GM12878 (cell line): ENCODE data around the gene GCA.

Experiments used
- CREB1 ChIP-seq: IDR thresholded peaks from 2 replicates; pipeline ENCODE4 v1.6.1; 2012; ENCODE audit warnings: low read depth, mild to moderate bottlenecking, inconsistent platforms
- EP300 ChIP-seq, 2 experiments: fragments of 150-350 bp in 1 of 2; IDR thresholded peaks; 2 replicates each; pipeline ENCODE4 v1.6.1; 2011 to 2012; ENCODE audit warnings: low read depth in 2 of 2, low read length in 2 of 2, borderline replicate concordance in 1 of 2, improper control_type of control experiment in 1 of 2, inconsistent platforms in 1 of 2; ENCODE audit not compliant: control insufficient read depth in 1 of 2
- ETV6 ChIP-seq, 2 experiments: fragments of 450-650 bp in 1 of 2; IDR thresholded peaks in 1 of 2; conservative IDR thresholded peaks in 1 of 2; 2 replicates each; pipeline ENCODE4 v1.6.1; 2014; ENCODE audit warnings: antibody characterized with exemption in 1 of 2, borderline replicate concordance in 1 of 2, low read depth in 1 of 2, mild to moderate bottlenecking in 1 of 2, moderate library complexity in 1 of 2
- EZH2 ChIP-seq: IDR thresholded peaks from 2 replicates; pipeline ENCODE4 v1.6.1; 2012; ENCODE audit warnings: low read depth, mild to moderate bottlenecking, control low read depth, inconsistent platforms, low read length, borderline replicate concordance; ENCODE audit not compliant: control insufficient read depth
- FOS ChIP-seq: IDR thresholded peaks from 3 replicates; pipeline ENCODE4 v1.6.1; 2011; ENCODE audit warnings: borderline replicate concordance; ENCODE audit not compliant: insufficient read length; ENCODE audit errors: extremely low read depth
- GABPA ChIP-seq: IDR thresholded peaks from 2 replicates; pipeline ENCODE4 v1.6.1; 2014; ENCODE audit warnings: antibody characterized with exemption, low read depth, mild to moderate bottlenecking, inconsistent platforms
- HCFC1 ChIP-seq: fragments of 150-350 bp; IDR thresholded peaks from 2 replicates; pipeline ENCODE4 v1.6.1; 2014; ENCODE audit warnings: low read length
- POLR2A ChIP-seq: IDR thresholded peaks from 2 replicates; pipeline ENCODE4 v1.6.1; 2011; ENCODE audit warnings: low read depth, mild to moderate bottlenecking, low read length
- SIX5 ChIP-seq: IDR thresholded peaks from 2 replicates; pipeline ENCODE4 v1.6.1; 2011; ENCODE audit warnings: mild to moderate bottlenecking, low read depth, low read length, moderate library complexity; ENCODE audit not compliant: severe bottlenecking
- TCF12 ChIP-seq: IDR thresholded peaks from 2 replicates; pipeline ENCODE4 v1.6.1; 2011; ENCODE audit warnings: low read depth, mild to moderate bottlenecking, low read length
- TF ChIP-seq, protein P1 (sequence below), 3 experiments: IDR thresholded peaks in 2 of 3; conservative IDR thresholded peaks in 1 of 3; 2 replicates each; pipeline ENCODE4 v1.5.1; 2011; ENCODE audit warnings: low read depth in 3 of 3, low read length in 3 of 3, mild to moderate bottlenecking in 3 of 3, control low read depth in 2 of 3, moderate library complexity in 2 of 3, inconsistent platforms in 1 of 3, mixed read lengths in 1 of 3; ENCODE audit not compliant: control insufficient read depth in 2 of 3, insufficient read depth in 1 of 3; ENCODE audit errors: extremely low read depth in 1 of 3

- no peak for TF ChIP-seq CREB1
- no peak for TF ChIP-seq FOS
- no peak for TF ChIP-seq ETV6 (conservative IDR thresholded peaks at IDR 0.05 in 1 of 2, IDR thresholded peaks at IDR 0.05 in 1 of 2; ENCODE audit: borderline replicate concordance in 1 of 2, low read depth in 1 of 2)
- TF ChIP-seq GABPA, result no peak
- no peak for TF ChIP-seq HCFC1
- no peak for TF ChIP-seq POLR2A
- TF ChIP-seq EZH2, result no peak
- no peak for TF ChIP-seq SIX5
- TF ChIP-seq, protein P1, sequence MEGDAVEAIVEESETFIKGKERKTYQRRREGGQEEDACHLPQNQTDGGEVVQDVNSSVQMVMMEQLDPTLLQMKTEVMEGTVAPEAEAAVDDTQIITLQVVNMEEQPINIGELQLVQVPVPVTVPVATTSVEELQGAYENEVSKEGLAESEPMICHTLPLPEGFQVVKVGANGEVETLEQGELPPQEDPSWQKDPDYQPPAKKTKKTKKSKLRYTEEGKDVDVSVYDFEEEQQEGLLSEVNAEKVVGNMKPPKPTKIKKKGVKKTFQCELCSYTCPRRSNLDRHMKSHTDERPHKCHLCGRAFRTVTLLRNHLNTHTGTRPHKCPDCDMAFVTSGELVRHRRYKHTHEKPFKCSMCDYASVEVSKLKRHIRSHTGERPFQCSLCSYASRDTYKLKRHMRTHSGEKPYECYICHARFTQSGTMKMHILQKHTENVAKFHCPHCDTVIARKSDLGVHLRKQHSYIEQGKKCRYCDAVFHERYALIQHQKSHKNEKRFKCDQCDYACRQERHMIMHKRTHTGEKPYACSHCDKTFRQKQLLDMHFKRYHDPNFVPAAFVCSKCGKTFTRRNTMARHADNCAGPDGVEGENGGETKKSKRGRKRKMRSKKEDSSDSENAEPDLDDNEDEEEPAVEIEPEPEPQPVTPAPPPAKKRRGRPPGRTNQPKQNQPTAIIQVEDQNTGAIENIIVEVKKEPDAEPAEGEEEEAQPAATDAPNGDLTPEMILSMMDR (IDR thresholded peaks at IDR 0.05 in 2 of 3, conservative IDR thresholded peaks at IDR 0.05 in 1 of 3; ENCODE audit: control insufficient read depth in 2 of 3, extremely low read depth in 1 of 3, insufficient read depth in 1 of 3, low read depth in 3 of 3, low read length in 3 of 3), result no peak
- TF ChIP-seq TCF12, result no peak
- TF ChIP-seq EP300 (IDR thresholded peaks at IDR 0.05; ENCODE audit: borderline replicate concordance in 1 of 2, control insufficient read depth in 1 of 2, low read depth in 2 of 2, low read length in 2 of 2), result no peak
Observed at GRCh38 chr2:162298669-162299335, 45.1 kb upstream of the GCA start.
